Measurements from ENCODE around the gene PSPH.
A peak's percentile ranks its signal among the peaks of the same experiment; 100 is the strongest.
"Not testable (repeated sequence)": the region's sequence is repeated elsewhere in the genome, so short reads cannot be mapped to it uniquely, and the experiment has no call there.

PSPH gene

DNA sequence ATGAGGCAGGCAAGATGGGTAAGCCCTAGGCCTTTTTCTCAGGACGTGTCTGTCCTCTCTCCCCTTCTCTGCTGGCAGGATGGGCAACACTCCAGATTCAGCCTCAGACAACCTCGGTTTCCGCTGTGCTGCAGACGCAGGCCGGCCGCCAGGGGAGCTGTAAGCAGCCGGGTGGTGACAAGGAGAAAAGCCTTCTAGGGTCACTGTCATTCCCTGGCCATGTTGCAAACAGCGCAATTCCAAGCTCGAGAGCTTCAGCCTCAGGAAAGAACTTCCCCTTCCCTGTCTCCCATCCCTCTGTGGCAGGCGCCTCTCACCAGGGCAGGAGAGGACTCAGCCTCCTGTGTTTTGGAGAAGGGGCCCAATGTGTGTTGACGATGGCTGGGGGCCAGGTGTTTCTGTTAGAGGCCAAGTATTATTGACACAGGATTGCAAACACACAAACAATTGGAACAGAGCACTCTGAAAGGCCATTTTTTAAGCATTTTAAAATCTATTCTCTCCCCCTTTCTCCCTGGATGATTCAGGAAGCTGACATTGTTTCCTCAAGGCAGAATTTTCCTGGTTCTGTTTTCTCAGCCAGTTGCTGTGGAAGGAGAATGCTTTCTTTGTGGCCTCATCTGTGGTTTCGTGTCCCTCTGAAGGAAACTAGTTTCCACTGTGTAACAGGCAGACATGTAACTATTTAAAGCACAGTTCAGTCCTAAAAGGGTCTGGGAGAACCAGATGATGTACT is 28.4 kb upstream of the PSPH start:
- Histone ChIP-seq H3K4me1 (ENCODE audit: control insufficient read depth in 1 of 2, insufficient read depth in 1 of 2, low read depth in 1 of 2, low read length in 1 of 2) (no peaks in the 10 kb centered on the region), H3K27me3 (no peaks in the 10 kb centered on the region), H3K36me3 (peaks cover 30% of the 10 kb centered on the region), H3K4me3 (ENCODE audit: low read depth in 1 of 2, low read length in 1 of 2) (no peak overlapping the region), H3K9me3 (no peaks in the 10 kb centered on the region), H3K27ac (no peak overlapping the region)
- TF ChIP-seq, protein P1, sequence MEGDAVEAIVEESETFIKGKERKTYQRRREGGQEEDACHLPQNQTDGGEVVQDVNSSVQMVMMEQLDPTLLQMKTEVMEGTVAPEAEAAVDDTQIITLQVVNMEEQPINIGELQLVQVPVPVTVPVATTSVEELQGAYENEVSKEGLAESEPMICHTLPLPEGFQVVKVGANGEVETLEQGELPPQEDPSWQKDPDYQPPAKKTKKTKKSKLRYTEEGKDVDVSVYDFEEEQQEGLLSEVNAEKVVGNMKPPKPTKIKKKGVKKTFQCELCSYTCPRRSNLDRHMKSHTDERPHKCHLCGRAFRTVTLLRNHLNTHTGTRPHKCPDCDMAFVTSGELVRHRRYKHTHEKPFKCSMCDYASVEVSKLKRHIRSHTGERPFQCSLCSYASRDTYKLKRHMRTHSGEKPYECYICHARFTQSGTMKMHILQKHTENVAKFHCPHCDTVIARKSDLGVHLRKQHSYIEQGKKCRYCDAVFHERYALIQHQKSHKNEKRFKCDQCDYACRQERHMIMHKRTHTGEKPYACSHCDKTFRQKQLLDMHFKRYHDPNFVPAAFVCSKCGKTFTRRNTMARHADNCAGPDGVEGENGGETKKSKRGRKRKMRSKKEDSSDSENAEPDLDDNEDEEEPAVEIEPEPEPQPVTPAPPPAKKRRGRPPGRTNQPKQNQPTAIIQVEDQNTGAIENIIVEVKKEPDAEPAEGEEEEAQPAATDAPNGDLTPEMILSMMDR (IDR thresholded peaks at IDR 0.05): no peak

DNA sequence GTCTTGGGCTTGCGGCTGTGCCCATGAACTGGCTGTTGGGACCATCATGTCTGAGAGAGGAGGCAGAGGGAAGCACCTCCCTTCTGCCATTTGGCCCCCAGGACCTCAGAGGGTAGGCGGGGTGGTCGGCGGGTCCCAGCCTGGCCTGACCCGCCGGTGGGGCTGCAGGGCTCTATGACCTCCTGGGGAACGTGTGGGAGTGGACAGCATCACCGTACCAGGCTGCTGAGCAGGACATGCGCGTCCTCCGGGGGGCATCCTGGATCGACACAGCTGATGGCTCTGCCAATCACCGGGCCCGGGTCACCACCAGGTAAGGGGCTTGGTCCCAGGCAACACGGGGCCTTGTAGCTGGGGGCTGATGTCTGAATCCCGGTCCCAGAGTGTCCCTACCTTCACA is 27.0 kb upstream of the PSPH start:
- Histone ChIP-seq H3K27me3 (no peaks in the 10 kb centered on the region), H3K4me3 (ENCODE audit: low read depth in 1 of 2, low read length in 1 of 2) (no peak overlapping the region), H3K27ac (no peak overlapping the region), H3K36me3 (peaks cover 30% of the 10 kb centered on the region), H3K4me1 (ENCODE audit: control insufficient read depth in 1 of 2, insufficient read depth in 1 of 2, low read depth in 1 of 2, low read length in 1 of 2) (peaks cover 0 to 3% of the 10 kb centered on the region in 2 experiments), H3K9me3 (no peaks in the 10 kb centered on the region)
- TF ChIP-seq, protein P1 (IDR thresholded peaks at IDR 0.05): no peak

DNA sequence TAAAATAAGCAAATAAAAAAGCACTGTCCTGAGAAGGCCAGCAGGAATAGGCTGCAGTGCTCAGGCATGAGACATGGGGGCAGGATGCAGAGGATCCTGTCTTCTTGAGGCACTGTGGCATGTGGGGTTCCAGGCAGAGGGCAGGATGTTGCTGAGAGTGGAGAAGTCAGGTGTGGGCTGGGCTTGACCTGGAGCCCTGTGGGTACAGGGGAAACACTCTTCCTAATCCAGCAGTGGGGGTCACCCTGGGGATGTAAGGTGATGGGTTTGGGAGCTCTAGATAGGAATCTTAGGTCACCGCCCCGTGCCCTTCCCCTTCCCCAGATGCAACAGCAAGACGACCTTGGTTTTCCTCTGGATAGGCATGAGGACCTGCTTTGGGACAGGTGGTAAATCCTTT is 26.4 kb upstream of the PSPH start:
- Histone ChIP-seq H3K36me3 (peaks cover 30% of the 10 kb centered on the region), H3K27ac (no peak overlapping the region), H3K4me3 (ENCODE audit: low read depth in 1 of 2, low read length in 1 of 2) (no peak overlapping the region), H3K27me3 (no peaks in the 10 kb centered on the region), H3K9me3 (no peaks in the 10 kb centered on the region), H3K4me1 (ENCODE audit: control insufficient read depth in 1 of 2, insufficient read depth in 1 of 2, low read depth in 1 of 2, low read length in 1 of 2) (peaks cover 0 to 3% of the 10 kb centered on the region in 2 experiments)
- TF ChIP-seq, protein P1 (IDR thresholded peaks at IDR 0.05): no peak

DNA sequence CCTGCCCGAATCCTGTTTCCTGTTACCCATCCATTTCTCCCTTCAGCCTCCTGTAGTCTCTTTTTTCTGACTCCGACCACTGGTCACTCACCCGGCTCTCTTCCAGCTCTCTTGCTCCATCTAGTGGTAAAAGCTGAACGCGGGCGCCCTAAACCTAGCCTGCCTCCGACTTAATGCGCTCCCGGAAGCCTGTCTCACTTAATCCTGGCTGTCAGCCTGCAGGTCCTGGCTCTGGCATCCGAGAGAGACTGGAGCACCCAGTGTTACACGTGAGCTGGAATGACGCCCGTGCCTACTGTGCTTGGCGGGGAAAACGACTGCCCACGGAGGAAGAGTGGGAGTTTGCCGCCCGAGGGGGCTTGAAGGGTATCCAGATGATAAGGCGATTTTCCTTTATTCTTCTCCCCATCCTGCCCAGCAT is 23.1 kb upstream of the PSPH start:
- TF ChIP-seq, protein P1 (IDR thresholded peaks at IDR 0.05): peak; percentile 84
- no peak overlapping the region for H3K27ac ChIP-seq
- H3K36me3 ChIP-seq: peaks cover 24% of the 10 kb centered on the region
- H3K27me3 ChIP-seq: no peaks in the 10 kb centered on the region
- H3K4me1 ChIP-seq (ENCODE audit: control insufficient read depth in 1 of 2, insufficient read depth in 1 of 2, low read depth in 1 of 2, low read length in 1 of 2): peaks cover 0 to 3% of the 10 kb centered on the region in 2 experiments
- H3K4me3 ChIP-seq (ENCODE audit: low read depth in 1 of 2, low read length in 1 of 2): no peak overlapping the region
- no peaks in the 10 kb centered on the region for H3K9me3 ChIP-seq

DNA sequence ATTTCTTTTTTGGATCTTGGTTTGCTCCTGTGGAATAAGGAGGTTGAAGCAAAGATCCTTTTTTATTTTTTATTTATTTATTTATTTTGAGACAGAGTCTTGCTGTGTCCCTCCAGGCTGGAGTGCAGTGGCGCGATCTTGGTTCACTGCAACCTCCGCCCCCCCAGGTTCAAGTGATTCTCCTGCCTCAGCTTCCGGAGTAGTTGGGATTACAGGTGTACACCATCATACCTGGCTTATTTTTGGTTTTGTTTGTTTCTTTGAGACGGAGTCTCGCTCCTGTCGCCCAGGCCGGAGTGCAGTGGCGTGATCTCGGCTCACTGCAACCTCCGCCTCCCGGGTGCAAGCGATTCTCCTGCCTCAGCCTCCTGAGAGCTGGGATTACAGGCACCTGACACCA is 15.1 kb upstream of the PSPH start:
- not testable (repeated sequence) for H3K9me3 ChIP-seq; H3K4me3 ChIP-seq (ENCODE audit: low read depth in 1 of 2, low read length in 1 of 2); H3K27ac ChIP-seq; H3K27me3 ChIP-seq; H3K36me3 ChIP-seq
- H3K4me1 ChIP-seq (ENCODE audit: control insufficient read depth in 1 of 2, insufficient read depth in 1 of 2, low read depth in 1 of 2, low read length in 1 of 2): peaks cover 11 to 12% of the 10 kb centered on the region in 2 experiments

DNA sequence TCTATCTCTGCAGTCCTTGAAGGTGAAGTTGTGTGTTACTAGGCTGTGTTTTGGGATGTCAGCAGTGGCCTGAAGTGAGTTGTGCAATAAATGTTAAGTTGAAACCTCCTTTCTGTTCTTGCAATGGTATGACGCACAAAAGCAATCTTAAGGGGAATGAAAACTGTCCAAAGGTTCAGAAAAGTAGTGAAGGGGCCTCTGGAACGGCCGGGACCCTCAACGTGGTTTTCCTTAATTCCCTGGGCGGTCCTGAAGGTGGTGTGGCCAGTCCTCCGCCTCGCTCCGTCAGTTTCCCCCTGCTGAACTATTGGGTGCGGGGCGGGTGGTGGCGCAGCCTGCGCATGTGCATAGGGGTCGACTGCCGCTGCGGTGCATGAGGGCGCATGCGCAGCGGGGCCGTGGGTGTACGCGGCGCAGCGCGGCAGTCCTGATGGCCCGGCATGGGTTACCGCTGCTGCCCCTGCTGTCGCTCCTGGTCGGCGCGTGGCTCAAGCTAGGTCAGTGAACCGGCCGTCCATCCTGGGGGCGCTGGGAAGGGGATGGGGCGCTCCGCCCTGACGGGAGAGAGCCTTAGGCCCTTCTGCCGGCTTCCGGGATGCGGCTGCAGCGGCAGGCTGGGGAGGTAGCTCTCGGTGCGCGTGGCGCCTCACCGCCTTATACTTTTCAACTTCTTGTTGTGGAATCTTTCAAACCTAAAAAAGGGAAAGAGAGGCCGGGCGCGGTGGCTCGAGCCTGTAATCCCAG is 12.8 kb upstream of the PSPH start, which contains the start of gene SUMF2:
Gene SUMF2, plus strand, starts transcription at position 405 of the 744 bp plus-strand sequence. Its CDS starts 26 bp downstream, at position 431.
- peak within 1 kb of the TSS; percentile 85 for H3K27ac ChIP-seq
- H3K9me3 ChIP-seq: no peaks in the 10 kb centered on the region
- peaks cover 18% of the 10 kb centered on the region for H3K36me3 ChIP-seq
- TF ChIP-seq, protein P1 (IDR thresholded peaks at IDR 0.05): no peak
- peaks cover 11 to 12% of the 10 kb centered on the region in 2 experiments for H3K4me1 ChIP-seq (ENCODE audit: control insufficient read depth in 1 of 2, insufficient read depth in 1 of 2, low read depth in 1 of 2, low read length in 1 of 2)
- peak within 1 kb of the TSS; percentile 80 to 90 for H3K4me3 ChIP-seq (ENCODE audit: low read depth in 1 of 2, low read length in 1 of 2)
- no peaks in the 10 kb centered on the region for H3K27me3 ChIP-seq
